ENCODE data around the gene FOSB.

FOSB gene

GRCh38 chr19:45448425-45448756 lies 19.4 kb upstream of the FOSB start:
- DNase-seq (ENCODE audit: low read depth): no peak
- no peak overlapping the region for H3K4me3 ChIP-seq (ENCODE audit: low read depth, low read length)
- TF ChIP-seq CTCF (IDR thresholded peaks at IDR 0.05; ENCODE audit: control insufficient read depth, extremely low read depth, insufficient read depth): no peak

- no peak for DNase-seq (ENCODE audit: low read depth)
- no peak overlapping the region for H3K4me3 ChIP-seq (ENCODE audit: low read depth, low read length)
- no peak for TF ChIP-seq CTCF (IDR thresholded peaks at IDR 0.05; ENCODE audit: control insufficient read depth, extremely low read depth, insufficient read depth)
Observed at GRCh38 chr19:45448887-45449299, 18.9 kb upstream of the FOSB start.

- H3K4me3 ChIP-seq (ENCODE audit: low read depth, low read length): peak overlapping the region; percentile 55
- no peak for TF ChIP-seq CTCF (IDR thresholded peaks at IDR 0.05; ENCODE audit: control insufficient read depth, extremely low read depth, insufficient read depth)
- no peak for DNase-seq (ENCODE audit: low read depth)
Observed at GRCh38 chr19:45450012-45450333, 17.8 kb upstream of the FOSB start.

- no peak for TF ChIP-seq CTCF (IDR thresholded peaks at IDR 0.05; ENCODE audit: control insufficient read depth, extremely low read depth, insufficient read depth)
- peak overlapping the region; percentile 52 for H3K4me3 ChIP-seq (ENCODE audit: low read depth, low read length)
- DNase-seq (ENCODE audit: low read depth): no peak
Observed at GRCh38 chr19:45451131-45451849, 16.5 kb upstream of the FOSB start.

GRCh38 chr19:45451850-45452387 lies 15.9 kb upstream of the FOSB start:
- no peak for DNase-seq (ENCODE audit: low read depth)
- no peak overlapping the region for H3K4me3 ChIP-seq (ENCODE audit: low read depth, low read length)
- no peak for TF ChIP-seq CTCF (IDR thresholded peaks at IDR 0.05; ENCODE audit: control insufficient read depth, extremely low read depth, insufficient read depth)

- no peak overlapping the region for H3K4me3 ChIP-seq (ENCODE audit: low read depth, low read length)
- DNase-seq (ENCODE audit: low read depth): no peak
- no peak for TF ChIP-seq CTCF (IDR thresholded peaks at IDR 0.05; ENCODE audit: control insufficient read depth, extremely low read depth, insufficient read depth)
Observed at GRCh38 chr19:45455707-45456499, 11.9 kb upstream of the FOSB start.

Measured in LNCaP clone FGC (cell line).